ENCODE measurements around the gene IER5. TPM values are rescaled to one million over a fixed set of nuclear protein-coding genes. Genes with fewer than 3 reads are reported as not detected.

IER5 gene
- total and polyA plus RNA-seq, 2 of the 13 experiments (the other 11 are each of a cell fraction or from before 2014, with no cell fraction given) = 2.5 to 3.5 TPM

DNA sequence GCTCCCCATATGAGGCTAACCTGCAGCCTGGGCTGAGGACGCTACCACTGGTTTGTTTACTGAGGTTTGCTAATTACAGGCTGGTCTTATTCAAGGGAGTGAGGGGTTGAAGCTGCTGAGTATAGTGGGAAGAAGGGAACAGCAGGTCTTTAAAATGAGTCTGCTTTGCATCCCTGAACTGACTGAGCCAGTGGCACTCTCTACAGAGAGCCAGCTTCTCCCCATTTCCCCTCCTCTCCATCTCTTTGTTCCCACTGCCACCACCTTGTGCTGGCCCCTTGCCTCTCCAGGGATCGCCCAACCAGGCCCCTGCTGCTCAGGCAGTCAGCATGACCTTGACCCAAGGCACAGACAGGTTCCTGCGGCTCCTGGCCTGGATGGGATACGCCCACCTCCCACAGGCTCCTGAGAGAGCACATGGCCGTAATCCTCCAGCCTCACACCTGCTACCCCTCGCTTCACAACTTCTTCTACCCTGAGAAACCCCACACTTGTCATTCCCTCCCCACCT is 45.0 kb downstream of the IER5 start (continued):
- TF ChIP-seq, protein P1, sequence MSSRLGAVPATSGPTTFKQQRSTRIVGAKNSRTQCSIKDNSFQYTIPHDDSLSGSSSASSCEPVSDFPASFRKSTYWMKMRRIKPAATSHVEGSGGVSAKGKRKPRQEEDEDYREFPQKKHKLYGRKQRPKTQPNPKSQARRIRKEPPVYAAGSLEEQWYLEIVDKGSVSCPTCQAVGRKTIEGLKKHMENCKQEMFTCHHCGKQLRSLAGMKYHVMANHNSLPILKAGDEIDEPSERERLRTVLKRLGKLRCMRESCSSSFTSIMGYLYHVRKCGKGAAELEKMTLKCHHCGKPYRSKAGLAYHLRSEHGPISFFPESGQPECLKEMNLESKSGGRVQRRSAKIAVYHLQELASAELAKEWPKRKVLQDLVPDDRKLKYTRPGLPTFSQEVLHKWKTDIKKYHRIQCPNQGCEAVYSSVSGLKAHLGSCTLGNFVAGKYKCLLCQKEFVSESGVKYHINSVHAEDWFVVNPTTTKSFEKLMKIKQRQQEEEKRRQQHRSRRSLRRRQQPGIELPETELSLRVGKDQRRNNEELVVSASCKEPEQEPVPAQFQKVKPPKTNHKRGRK (CRISPR knock-in tag; IDR thresholded peaks at IDR 0.05) = no peak
- TF ChIP-seq TEAD3 (CRISPR knock-in tag; optimal IDR thresholded peaks at IDR 0.05; ENCODE audit: borderline replicate concordance) (peak; percentile 50), CHD2 (IDR thresholded peaks at IDR 0.05; ENCODE audit: low read depth, low read length) (no peak), RFX3 (CRISPR knock-in tag; IDR thresholded peaks at IDR 0.05) (no peak), ZSCAN9 (CRISPR knock-in tag; IDR thresholded peaks at IDR 0.05; ENCODE audit: borderline replicate concordance) (no peak), FOXP1 (IDR thresholded peaks at IDR 0.05) (no peak), FOXP1 (CRISPR knock-in tag; IDR thresholded peaks at IDR 0.05) (0 out of 2 replicates have a peak, but pooled peaks have one; percentile 12), TGIF2 (CRISPR knock-in tag; IDR thresholded peaks at IDR 0.05) (no peak), ZNF629 (CRISPR knock-in tag; conservative IDR thresholded peaks at IDR 0.05) (no peak), RFXAP (CRISPR knock-in tag; IDR thresholded peaks at IDR 0.05; ENCODE audit: borderline replicate concordance) (no peak), TBL1XR1 (IDR thresholded peaks at IDR 0.05; ENCODE audit: borderline replicate concordance, low read length, partially characterized antibody) (no peak), POGZ (CRISPR knock-in tag; IDR thresholded peaks at IDR 0.05) (peak; percentile 47; the same call in 1 of the 2 replicates), FOXK1 (CRISPR knock-in tag; IDR thresholded peaks at IDR 0.05; ENCODE audit: borderline replicate concordance, low read depth) (no peak)
- TF ChIP-seq, protein P2, sequence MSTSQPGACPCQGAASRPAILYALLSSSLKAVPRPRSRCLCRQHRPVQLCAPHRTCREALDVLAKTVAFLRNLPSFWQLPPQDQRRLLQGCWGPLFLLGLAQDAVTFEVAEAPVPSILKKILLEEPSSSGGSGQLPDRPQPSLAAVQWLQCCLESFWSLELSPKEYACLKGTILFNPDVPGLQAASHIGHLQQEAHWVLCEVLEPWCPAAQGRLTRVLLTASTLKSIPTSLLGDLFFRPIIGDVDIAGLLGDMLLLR (CRISPR knock-in tag; IDR thresholded peaks at IDR 0.05) = no peak
- TF ChIP-seq, protein P3, sequence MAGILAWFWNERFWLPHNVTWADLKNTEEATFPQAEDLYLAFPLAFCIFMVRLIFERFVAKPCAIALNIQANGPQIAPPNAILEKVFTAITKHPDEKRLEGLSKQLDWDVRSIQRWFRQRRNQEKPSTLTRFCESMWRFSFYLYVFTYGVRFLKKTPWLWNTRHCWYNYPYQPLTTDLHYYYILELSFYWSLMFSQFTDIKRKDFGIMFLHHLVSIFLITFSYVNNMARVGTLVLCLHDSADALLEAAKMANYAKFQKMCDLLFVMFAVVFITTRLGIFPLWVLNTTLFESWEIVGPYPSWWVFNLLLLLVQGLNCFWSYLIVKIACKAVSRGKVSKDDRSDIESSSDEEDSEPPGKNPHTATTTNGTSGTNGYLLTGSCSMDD (CRISPR knock-in tag; IDR thresholded peaks at IDR 0.05) = no peak
- TF ChIP-seq, protein P4, sequence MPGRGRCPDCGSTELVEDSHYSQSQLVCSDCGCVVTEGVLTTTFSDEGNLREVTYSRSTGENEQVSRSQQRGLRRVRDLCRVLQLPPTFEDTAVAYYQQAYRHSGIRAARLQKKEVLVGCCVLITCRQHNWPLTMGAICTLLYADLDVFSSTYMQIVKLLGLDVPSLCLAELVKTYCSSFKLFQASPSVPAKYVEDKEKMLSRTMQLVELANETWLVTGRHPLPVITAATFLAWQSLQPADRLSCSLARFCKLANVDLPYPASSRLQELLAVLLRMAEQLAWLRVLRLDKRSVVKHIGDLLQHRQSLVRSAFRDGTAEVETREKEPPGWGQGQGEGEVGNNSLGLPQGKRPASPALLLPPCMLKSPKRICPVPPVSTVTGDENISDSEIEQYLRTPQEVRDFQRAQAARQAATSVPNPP (CRISPR knock-in tag; IDR thresholded peaks at IDR 0.05) = no peak
- TF ChIP-seq, protein P5, sequence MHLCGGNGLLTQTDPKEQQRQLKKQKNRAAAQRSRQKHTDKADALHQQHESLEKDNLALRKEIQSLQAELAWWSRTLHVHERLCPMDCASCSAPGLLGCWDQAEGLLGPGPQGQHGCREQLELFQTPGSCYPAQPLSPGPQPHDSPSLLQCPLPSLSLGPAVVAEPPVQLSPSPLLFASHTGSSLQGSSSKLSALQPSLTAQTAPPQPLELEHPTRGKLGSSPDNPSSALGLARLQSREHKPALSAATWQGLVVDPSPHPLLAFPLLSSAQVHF (CRISPR knock-in tag; IDR thresholded peaks at IDR 0.05) = no peak
- TF ChIP-seq, protein P6, sequence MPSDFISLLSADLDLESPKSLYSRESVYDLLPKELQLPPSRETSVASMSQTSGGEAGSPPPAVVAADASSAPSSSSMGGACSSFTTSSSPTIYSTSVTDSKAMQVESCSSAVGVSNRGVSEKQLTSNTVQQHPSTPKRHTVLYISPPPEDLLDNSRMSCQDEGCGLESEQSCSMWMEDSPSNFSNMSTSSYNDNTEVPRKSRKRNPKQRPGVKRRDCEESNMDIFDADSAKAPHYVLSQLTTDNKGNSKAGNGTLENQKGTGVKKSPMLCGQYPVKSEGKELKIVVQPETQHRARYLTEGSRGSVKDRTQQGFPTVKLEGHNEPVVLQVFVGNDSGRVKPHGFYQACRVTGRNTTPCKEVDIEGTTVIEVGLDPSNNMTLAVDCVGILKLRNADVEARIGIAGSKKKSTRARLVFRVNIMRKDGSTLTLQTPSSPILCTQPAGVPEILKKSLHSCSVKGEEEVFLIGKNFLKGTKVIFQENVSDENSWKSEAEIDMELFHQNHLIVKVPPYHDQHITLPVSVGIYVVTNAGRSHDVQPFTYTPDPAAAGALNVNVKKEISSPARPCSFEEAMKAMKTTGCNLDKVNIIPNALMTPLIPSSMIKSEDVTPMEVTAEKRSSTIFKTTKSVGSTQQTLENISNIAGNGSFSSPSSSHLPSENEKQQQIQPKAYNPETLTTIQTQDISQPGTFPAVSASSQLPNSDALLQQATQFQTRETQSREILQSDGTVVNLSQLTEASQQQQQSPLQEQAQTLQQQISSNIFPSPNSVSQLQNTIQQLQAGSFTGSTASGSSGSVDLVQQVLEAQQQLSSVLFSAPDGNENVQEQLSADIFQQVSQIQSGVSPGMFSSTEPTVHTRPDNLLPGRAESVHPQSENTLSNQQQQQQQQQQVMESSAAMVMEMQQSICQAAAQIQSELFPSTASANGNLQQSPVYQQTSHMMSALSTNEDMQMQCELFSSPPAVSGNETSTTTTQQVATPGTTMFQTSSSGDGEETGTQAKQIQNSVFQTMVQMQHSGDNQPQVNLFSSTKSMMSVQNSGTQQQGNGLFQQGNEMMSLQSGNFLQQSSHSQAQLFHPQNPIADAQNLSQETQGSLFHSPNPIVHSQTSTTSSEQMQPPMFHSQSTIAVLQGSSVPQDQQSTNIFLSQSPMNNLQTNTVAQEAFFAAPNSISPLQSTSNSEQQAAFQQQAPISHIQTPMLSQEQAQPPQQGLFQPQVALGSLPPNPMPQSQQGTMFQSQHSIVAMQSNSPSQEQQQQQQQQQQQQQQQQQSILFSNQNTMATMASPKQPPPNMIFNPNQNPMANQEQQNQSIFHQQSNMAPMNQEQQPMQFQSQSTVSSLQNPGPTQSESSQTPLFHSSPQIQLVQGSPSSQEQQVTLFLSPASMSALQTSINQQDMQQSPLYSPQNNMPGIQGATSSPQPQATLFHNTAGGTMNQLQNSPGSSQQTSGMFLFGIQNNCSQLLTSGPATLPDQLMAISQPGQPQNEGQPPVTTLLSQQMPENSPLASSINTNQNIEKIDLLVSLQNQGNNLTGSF (CRISPR knock-in tag; IDR thresholded peaks at IDR 0.05) = no peak
